ENCODE measurements around the gene GRIK3. TPM values are rescaled to one million over a fixed set of nuclear protein-coding genes. Genes with fewer than 3 reads are reported as not detected.

Gene GRIK3
- polyA plus RNA-seq, 6 donors from 2014 or later = 0.16 TPM; not detected in 5

DNA sequence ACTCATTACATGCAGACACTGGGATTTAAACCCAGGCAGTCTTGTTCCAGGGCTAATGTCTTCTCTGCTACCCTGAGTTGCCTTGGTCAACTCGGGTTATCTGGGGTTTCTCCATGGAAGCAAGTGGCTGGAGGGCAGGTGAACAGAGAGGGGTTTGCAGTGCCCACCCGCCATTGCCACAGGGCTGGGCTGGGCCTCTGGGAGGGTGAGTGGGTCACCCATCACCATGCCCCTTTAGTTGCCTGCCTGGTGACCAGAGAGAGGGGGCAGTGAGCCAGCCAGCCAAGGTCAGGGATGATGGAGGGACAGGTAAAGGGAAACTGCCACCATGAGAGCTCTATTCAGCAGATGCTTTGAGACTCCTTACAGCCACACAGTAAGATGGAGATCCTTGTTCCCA lies 53.2 kb downstream of the GRIK3 start:
- peaks cover 18 to 64% (median 33%) of the 10 kb centered on the region in 3 donors for H3K27me3 Mint-ChIP-seq
- peaks cover 0 to 3% (median 0%) of the 10 kb centered on the region in 3 donors for H3K4me1 Mint-ChIP-seq
- H3K9me3 Mint-ChIP-seq = peaks cover 0 to 10% (median 2%) of the 10 kb centered on the region in 7 donors
- H3K36me3 Mint-ChIP-seq = no peaks in the 10 kb centered on the region
- no peak for DNase-seq
- no peak for ATAC-seq (ENCODE audit: low read depth in 2 of 2)
- H3K27ac Mint-ChIP-seq = no peak overlapping the region
- peak overlapping the region in 1 of 8 donors; percentile 35 for H3K4me3 Mint-ChIP-seq

DNA sequence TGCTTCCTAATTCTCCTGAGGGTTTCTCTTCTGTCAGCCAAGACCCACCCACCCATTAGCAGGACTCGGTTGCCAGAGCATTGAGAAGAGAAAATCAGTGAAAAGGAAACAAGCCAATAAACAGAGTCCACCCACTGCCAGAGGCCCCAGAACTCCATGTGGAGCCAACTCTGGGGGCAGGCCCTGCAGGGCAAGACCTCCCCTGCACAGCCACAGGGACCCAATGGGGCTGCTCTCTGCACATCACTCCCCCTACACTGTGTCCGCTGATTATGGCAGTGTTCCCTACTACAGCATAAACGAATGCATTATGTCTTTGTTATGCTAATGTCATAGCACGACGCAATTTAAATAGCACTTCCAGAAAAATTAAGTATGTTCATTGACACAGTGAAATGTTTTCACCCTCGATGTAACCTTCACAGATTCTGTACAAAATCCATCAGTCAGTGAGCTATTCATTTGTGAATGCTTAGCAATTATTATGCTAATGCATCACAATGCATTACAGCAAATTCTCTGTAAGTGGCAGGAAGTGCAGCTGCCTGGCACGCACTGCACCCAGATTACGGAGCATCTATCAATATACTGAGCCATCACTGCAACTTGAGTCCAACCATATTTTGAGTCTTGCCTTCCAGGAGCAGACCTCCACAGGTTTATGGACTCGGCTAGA lies 56.4 kb downstream of the GRIK3 start:
- peaks cover 0 to 1% (median 0%) of the 10 kb centered on the region in 3 donors for H3K4me1 Mint-ChIP-seq
- no peak for ATAC-seq (ENCODE audit: low read depth in 2 of 2)

DNA sequence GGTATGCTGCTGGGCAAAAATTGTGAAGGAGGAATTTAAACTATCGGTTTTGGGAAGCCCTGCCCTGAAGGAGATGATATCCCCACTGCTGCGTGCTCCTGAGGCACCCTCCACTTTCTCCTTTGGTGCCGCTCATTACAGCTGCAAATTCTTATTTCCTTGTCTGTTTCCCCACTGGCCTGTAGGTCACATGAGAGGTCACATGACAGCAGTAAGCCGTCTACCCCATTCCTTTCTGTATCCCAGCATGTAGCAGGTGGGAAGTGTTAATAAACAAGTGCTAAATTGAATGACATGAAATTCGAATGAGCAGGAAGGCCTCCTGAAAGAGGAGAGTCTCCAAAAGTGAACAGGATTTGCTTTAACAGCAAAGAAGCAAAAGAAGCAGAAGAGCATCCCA lies 58.7 kb downstream of the GRIK3 start:
- no peak for ATAC-seq (ENCODE audit: low read depth in 2 of 2)
- no peak overlapping the region for H3K4me3 Mint-ChIP-seq

More for the DNA sequence above, 56.4 kb downstream of the GRIK3 start:
- Mint-ChIP-seq H3K27me3 (peaks cover 16 to 52% (median 29%) of the 10 kb centered on the region in 3 donors), H3K4me3 (no peak overlapping the region), H3K9me3 (peaks cover 0 to 10% (median 2%) of the 10 kb centered on the region in 7 donors), H3K27ac (no peak overlapping the region), H3K36me3 (no peaks in the 10 kb centered on the region)
- no peak for DNase-seq

DNA sequence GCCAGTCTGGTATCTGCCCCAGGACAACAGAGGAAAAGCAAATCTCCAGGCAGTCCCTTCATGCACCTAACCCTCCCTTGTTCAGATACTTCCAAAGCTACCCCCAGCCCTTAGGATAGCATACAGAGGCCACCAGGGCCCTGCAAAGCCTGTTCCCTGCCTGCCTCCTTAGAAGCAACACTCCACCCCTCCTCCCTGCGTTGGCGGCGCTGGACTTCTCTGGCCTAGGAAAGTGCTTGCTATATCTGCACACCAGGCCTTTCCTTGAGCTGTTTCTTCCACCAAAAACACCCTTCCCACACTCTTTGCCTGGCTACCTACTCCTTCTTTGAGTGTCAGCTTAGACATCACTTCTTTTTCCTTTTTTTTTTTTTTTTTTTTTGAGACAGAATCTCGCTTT lies 61.3 kb downstream of the GRIK3 start:
- no peak for ATAC-seq (ENCODE audit: low read depth in 2 of 2)
- Mint-ChIP-seq H3K27ac (peak overlapping the region in 1 of 6 donors; percentile 51), H3K4me1 (no peaks in the 10 kb centered on the region), H3K36me3 (no peaks in the 10 kb centered on the region), H3K4me3 (no peak overlapping the region), H3K27me3 (peaks cover 11 to 24% (median 22%) of the 10 kb centered on the region in 3 donors), H3K9me3 (peaks cover 0 to 4% (median 0%) of the 10 kb centered on the region in 7 donors)
- no peak for DNase-seq

More for the DNA sequence above, 58.7 kb downstream of the GRIK3 start:
- H3K36me3 Mint-ChIP-seq = no peaks in the 10 kb centered on the region
- H3K9me3 Mint-ChIP-seq = peaks cover 0 to 10% (median 2%) of the 10 kb centered on the region in 7 donors
- H3K27me3 Mint-ChIP-seq = peaks cover 16 to 37% (median 24%) of the 10 kb centered on the region in 3 donors
- H3K4me1 Mint-ChIP-seq = no peaks in the 10 kb centered on the region
- no peak for DNase-seq
- no peak overlapping the region for H3K27ac Mint-ChIP-seq

DNA sequence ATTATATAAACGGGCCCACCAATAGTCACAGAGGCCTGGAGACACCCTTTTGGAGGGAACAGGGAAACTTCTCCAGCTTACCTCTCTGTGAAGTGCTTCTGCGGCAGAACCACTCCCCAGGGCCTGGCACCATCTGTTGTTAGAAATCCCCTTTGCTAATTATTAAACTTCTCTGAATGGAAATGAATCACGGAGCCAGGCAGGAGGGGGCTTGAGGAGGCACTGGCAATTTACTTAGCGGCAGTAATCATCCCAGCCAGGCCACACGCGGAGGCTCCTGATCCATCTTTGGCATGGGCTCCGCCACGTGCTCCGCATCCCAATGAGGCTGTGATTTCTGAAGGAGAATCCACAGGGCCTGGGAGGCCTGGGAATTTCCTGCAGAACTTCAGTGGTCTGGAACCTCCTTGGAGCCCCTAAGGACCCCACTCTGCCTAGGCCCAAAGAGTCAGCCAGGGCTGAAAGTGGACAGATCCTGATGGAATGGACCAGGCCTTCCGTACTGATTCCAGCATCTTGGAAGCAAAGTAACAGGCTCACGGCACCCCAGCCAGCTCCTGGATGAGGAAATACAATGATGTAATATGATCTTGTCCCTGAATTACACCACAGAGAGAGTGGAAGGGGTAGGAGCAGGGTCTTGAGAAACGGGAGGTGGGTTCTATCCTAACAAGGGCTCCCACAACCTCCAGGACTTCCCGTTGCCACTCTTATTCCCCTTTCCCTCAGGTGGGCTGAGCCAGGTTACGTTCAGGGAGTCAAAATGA lies 62.3 kb downstream of the GRIK3 start:
- Mint-ChIP-seq H3K27ac (no peak overlapping the region), H3K4me1 (no peaks in the 10 kb centered on the region), H3K9me3 (no peaks in the 10 kb centered on the region), H3K36me3 (no peaks in the 10 kb centered on the region), H3K4me3 (no peak overlapping the region), H3K27me3 (peaks cover 10 to 13% (median 12%) of the 10 kb centered on the region in 3 donors)
- DNase-seq (no peak), ATAC-seq (ENCODE audit: low read depth in 2 of 2) (no peak)

DNA sequence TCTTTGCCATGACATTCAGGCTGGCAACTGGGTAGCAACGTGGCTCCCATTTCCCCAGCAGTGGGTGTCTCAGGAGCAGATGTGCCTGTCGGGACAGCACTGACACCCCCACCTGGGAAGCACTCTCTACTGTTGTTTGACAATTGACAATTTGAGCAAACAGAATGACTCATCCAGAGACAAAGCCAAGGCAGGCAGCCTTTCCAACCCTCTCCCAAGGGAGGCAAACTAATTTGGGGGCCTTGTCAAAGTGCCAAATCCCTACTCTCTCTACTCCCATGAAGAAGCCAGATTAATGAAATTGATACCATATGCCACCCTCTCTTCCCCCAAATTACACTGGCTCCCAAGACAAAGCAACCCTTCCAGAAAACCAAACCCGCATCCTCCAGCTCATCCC lies 65.6 kb downstream of the GRIK3 start:
- DNase-seq (no peak), ATAC-seq (ENCODE audit: low read depth in 2 of 2) (no peak)
- Mint-ChIP-seq H3K4me1 (no peaks in the 10 kb centered on the region), H3K27me3 (peaks cover 4 to 7% (median 6%) of the 10 kb centered on the region in 3 donors), H3K27ac (no peak overlapping the region), H3K9me3 (no peaks in the 10 kb centered on the region), H3K36me3 (no peaks in the 10 kb centered on the region), H3K4me3 (no peak overlapping the region)

DNA sequence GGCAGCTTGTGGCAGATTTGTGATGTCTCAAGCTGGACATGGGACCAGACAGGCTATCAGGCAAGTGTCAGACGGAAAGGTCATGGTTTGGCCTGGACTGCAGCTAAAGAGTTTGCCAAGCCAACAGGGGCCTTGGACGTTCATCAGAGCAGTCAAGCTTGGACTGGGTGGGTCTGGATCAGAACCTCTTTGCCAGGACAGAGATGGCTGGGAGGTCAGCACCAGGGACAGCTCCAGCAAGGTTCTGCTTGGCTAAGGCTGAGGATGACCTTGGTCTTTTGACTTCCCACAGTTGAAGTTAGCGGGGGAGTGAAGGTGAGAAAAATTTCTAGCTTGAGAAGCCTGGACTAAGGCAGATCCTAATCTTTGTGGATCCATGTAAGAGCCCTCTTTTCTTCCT lies 68.1 kb downstream of the GRIK3 start:
- no peaks in the 10 kb centered on the region for H3K4me1 Mint-ChIP-seq
- no peaks in the 10 kb centered on the region for H3K9me3 Mint-ChIP-seq
- no peak for DNase-seq
- H3K27ac Mint-ChIP-seq = peak overlapping the region in 1 of 6 donors; percentile 36
- peaks cover 12 to 32% (median 25%) of the 10 kb centered on the region in 3 donors for H3K27me3 Mint-ChIP-seq
- H3K36me3 Mint-ChIP-seq = no peaks in the 10 kb centered on the region
- ATAC-seq (ENCODE audit: low read depth in 2 of 2) = no peak
- H3K4me3 Mint-ChIP-seq = no peak overlapping the region

DNA sequence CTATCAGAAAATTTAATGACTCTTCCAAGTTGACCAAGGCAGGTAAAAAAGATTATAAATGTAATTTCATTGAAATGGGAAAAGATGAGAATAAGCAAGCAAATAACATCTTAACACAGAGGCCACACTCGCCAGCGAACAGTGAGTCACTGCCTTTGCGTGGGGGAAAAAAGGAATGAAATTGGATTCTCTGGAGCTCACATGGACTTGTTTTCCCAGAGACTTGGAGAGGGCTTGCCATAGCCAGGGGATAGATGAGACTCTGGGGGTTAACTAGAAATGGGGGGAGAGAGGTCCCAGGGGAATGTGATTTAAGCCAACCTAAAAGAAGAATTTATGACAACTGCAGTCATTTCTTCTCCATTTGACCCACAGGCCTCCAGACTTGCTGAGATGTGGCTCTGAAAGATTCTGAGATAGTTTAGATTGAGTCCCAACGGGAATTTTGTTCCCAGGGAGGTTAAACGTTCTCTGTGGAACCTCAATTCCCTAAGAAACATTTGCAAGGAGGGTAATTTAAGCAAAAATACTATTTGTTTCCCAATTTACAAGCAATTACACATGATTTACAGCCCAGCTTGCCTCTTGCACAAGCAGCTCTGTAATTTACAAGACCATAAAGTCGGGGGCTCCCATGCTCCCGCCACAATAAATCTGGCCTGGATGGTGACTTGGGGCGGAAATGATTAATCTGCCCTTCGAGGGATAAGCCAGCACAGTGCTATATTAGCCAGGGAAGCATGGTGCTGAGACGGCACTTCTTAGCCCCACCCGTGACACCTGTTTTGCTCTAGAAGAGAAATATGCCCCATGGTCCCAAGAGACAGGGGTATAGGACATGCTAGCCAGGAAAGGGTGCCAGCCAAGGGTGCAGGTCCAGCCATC lies 68.8 kb downstream of the GRIK3 start:
- Mint-ChIP-seq H3K27me3 (peaks cover 12 to 38% (median 32%) of the 10 kb centered on the region in 3 donors), H3K4me3 (no peak overlapping the region), H3K36me3 (no peaks in the 10 kb centered on the region), H3K4me1 (no peaks in the 10 kb centered on the region), H3K9me3 (no peaks in the 10 kb centered on the region), H3K27ac (no peak overlapping the region)
- DNase-seq = no peak
- ATAC-seq (ENCODE audit: low read depth in 2 of 2) = no peak

DNA sequence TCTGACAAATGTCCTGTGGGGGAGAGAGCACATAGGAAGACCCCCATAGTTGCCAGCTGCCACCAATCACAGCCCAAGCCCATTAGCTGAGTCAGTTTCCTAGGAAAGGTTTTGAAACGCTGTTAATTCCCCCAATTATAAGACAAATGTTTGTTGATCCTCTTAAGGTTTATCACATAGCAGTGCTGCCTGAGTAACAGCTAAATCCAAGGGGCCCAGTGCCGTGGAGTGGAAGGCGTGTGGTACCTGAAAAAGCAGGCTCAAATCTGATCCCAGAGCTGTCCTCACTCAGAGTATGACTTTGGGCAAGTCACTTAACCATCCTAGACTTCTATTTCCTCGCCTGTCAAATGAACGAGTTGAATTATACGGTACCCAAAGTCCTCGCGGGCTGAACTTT lies 69.5 kb downstream of the GRIK3 start:
- no peaks in the 10 kb centered on the region for H3K36me3 Mint-ChIP-seq
- no peak overlapping the region for H3K27ac Mint-ChIP-seq
- DNase-seq (no peak), ATAC-seq (ENCODE audit: low read depth in 2 of 2) (no peak)
- no peaks in the 10 kb centered on the region for H3K9me3 Mint-ChIP-seq
- no peaks in the 10 kb centered on the region for H3K4me1 Mint-ChIP-seq
- H3K27me3 Mint-ChIP-seq = peaks cover 12 to 38% (median 26%) of the 10 kb centered on the region in 3 donors
- H3K4me3 Mint-ChIP-seq = no peak overlapping the region

DNA sequence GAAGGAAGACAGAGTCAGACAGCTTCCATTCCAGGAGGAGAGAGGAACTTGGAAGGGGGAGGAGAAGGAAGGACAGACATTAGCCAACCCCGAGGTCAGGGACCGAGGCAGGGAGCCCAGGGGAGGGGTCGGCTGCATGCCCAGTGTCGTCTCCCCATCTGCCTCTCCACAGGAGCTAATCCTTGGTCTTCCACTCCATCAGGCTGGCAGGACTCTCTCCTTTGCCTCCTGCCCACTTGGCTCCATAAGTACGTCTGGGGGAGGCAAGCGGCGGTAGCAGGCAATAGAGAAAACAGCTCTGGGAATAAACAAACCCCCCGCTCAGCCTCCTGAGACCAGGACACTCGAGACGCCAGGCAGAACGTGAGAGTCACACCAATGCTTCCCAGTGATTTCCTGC lies 71.3 kb downstream of the GRIK3 start:
- DNase-seq (no peak), ATAC-seq (ENCODE audit: low read depth in 2 of 2) (no peak)
- Mint-ChIP-seq H3K4me1 (no peaks in the 10 kb centered on the region), H3K4me3 (no peak overlapping the region), H3K9me3 (peaks cover 0 to 2% (median 0%) of the 10 kb centered on the region in 7 donors), H3K27ac (no peak overlapping the region), H3K36me3 (no peaks in the 10 kb centered on the region), H3K27me3 (peaks cover 12 to 31% (median 26%) of the 10 kb centered on the region in 3 donors)

DNA sequence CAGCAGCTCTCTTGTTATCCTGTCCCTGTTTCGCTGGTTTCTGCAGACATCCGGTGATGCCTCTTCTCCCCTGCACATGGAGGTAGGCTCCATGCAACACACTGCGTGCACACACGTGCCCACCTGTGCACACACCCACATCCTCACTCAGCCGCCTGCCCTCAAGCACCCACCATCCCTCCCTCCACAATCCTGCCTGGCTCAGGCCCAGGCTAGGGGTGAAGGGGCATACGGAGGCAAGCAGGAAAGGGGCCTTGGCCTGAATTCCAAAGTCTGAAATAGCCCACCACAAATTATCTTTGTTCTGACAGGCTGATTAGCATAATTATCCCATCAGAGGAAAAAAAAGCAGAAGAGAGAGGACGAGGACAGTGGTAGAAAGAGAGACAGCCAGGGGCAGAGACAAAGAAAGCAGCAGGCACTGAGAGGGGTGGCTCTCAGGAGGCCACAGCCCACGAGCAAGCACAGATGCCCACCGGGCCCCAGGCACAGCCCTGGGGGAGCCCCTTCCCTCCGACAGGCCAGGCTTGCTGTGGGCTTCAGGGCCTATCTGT lies 73.2 kb downstream of the GRIK3 start:
- no peak for DNase-seq
- ATAC-seq (ENCODE audit: low read depth in 2 of 2) = no peak
- H3K4me1 Mint-ChIP-seq = no peaks in the 10 kb centered on the region
- no peak overlapping the region for H3K4me3 Mint-ChIP-seq
- peak overlapping the region in 1 of 6 donors; percentile 38 for H3K27ac Mint-ChIP-seq
- H3K9me3 Mint-ChIP-seq = peaks cover 0 to 2% (median 0%) of the 10 kb centered on the region in 7 donors
- H3K36me3 Mint-ChIP-seq = no peaks in the 10 kb centered on the region
- peaks cover 12 to 31% (median 26%) of the 10 kb centered on the region in 3 donors for H3K27me3 Mint-ChIP-seq

DNA sequence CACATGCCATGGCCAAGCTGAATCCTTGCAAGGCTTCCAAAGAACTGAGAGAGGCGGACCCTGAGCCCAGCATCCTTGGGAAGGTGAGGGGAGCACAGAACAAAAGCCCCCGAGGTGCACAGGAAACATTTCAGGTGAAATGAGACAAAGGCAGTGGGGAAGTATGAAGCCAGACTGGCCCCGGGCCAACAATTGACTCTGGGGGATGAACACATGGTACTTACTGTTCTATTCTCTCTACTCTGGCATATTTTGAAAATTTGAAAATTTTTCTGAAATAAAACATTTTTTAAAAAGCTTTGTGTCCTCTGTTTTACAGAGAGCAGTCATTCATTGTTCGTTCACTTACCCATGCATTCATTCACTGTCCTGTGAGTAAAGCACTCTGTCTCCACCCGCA lies 77.7 kb downstream of the GRIK3 start:
- no peaks in the 10 kb centered on the region for H3K4me1 Mint-ChIP-seq
- H3K27me3 Mint-ChIP-seq = peaks cover 5 to 38% (median 22%) of the 10 kb centered on the region in 3 donors
- no peaks in the 10 kb centered on the region for H3K36me3 Mint-ChIP-seq
- no peak overlapping the region for H3K27ac Mint-ChIP-seq
- peaks cover 0 to 2% (median 0%) of the 10 kb centered on the region in 7 donors for H3K9me3 Mint-ChIP-seq
- no peak for ATAC-seq (ENCODE audit: low read depth in 2 of 2)
- DNase-seq = no peak
- no peak overlapping the region for H3K4me3 Mint-ChIP-seq

DNA sequence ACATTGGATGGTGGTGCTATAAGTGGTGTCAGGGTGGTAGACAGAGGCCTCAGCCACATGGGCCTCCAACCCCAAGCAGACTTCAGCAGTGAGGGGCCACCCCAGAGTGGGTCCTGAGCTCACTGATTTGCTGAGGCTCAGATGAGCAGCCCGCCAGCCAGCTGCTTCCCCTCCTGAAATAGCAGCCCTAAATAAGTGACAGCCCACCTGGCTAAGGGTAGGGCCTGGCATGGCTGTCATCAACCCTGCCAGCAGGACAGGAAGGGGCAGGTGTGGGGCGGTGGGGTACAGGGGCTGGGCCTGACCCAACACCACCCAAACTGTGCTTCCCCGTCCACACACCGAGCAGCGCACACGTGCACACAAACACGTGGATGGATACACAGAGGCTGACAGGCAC lies 79.3 kb downstream of the GRIK3 start:
- Mint-ChIP-seq H3K36me3 (no peaks in the 10 kb centered on the region), H3K9me3 (peaks cover 0 to 2% (median 0%) of the 10 kb centered on the region in 7 donors), H3K27me3 (peaks cover 5 to 29% (median 12%) of the 10 kb centered on the region in 3 donors), H3K4me3 (no peak overlapping the region), H3K4me1 (no peaks in the 10 kb centered on the region), H3K27ac (no peak overlapping the region)
- ATAC-seq (ENCODE audit: low read depth in 2 of 2) (no peak), DNase-seq (no peak)

Measured in naive B cell (primary cell).